GM21381 (cell line): ENCODE results near the gene C1QL1.

Source experiments
- ATAC-seq: cut with Tn5 transposase; IDR thresholded peaks from one replicate; pipeline ENCODE4 v1.9.1; 2021; ENCODE audit warnings: mild to moderate bottlenecking, moderate library complexity; ENCODE audit not compliant: unreplicated experiment

The C1QL1 gene

DNA sequence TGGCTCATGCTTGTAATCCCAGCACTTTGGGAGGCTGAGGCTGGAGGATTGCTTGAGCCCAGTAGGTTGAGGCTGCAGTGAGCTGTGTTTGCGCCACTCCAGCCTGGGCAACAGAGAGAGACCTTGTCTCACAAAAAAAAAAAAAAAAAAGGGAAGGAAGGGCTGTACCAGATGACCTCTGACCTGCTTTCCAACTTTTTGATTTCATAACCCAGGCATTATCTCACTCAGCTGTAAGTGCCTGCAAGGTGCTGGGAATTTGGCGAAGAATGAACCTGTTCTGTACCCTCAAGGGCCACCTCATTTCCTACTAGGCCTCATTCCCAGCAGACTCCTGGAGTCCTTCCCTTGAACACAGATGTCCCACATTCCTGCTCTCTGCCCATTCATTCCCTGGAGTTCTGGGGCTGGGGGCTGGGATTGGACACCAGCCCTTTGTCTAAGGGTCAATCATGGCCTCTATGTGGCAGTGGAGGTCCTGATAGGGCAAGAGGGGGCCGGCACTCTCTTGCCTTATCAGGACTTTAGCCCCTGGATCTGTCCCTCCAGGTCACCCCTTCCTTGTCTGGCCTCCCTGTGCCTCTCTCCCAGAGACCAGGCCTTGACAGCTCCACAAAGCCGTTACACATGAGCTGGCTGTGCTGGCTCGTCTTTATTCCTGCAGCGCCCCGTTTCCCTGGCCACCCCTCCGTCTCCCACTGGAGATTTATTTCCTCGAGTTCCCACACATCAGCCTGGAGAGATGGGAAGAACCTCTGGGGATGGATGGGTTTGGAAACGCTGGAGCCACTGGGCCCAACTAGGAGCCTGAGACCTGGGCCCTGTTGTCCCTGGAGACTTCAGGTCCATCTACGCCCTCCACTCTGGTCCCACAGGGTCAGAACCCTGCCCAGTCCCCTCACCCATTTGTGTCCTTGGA is 52.0 kb downstream of the C1QL1 start:
- no peak for ATAC-seq

DNA sequence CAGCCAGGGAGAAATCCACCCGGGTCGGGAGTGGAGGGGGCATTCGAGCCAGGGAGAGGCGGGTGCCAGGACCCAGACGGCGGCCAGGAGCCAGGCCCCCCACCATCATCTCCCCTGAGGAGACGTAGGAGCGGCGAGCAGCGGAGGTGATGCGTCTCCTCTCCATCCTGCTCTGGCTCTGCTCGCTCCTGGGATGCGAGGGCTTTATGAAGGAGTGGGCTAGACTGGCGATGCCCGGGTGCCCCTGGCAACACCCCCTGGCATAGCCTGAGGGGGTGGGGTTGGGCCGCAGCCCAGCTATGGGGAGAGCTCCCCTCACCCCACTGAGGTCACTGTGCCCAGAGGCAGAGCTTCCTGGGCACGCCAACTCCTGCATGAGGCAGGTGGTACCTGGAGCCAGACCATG is 52.8 kb downstream of the C1QL1 start, which contains the start of gene GFAP:
Gene GFAP, minus strand, starts transcription at position 180 of the 406 bp plus-strand sequence. Its CDS starts 14 bp downstream, at position 166.
- no peak for ATAC-seq

DNA sequence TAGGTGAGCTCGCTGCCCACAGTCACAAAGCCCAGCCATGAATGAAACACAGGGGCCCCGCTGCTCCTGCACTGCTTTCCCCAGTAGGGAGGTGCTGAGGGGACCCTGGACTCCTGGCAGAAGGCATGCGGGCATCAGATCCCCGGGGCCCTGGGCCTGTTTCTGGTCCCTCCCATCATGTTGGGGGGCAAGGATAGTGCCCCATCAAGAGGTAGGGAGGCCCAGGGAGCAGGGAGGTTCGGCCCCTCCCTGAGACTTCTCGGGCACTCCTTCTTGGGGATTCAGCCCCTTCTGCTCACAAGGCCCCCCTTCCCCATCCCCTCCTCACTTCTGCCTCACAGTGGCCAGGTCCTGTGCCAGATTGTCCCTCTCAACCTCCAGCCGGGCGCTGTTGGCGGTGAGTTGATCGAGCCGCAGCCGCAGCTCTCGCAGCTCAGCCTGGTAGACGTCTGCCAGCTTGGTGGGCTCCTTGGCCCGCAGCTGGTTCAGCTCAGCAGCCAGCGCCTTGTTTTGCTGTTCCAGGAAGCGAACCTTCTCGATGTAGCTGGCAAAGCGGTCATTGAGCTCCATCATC is 53.3 kb downstream of the C1QL1 start:
- ATAC-seq = no peak

DNA sequence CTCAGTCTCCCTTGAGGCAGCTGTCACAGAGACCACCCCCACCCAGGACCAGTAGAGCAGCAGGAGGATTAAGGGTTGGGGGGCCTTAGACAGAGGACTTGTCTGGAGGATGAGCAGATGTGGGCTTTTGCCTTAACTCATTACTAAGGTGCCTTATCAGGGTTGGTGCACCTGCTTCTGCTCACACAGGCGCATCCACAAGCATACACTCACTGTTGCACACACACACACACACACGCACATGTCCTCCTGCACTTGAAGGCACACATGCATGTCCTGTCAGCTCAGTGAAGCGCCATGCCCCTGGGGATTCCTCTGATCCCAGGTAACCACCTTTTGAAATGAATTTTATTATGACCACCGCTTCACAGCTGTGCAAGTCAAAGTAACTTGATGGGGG is 54.0 kb downstream of the C1QL1 start:
- ATAC-seq = no peak

DNA sequence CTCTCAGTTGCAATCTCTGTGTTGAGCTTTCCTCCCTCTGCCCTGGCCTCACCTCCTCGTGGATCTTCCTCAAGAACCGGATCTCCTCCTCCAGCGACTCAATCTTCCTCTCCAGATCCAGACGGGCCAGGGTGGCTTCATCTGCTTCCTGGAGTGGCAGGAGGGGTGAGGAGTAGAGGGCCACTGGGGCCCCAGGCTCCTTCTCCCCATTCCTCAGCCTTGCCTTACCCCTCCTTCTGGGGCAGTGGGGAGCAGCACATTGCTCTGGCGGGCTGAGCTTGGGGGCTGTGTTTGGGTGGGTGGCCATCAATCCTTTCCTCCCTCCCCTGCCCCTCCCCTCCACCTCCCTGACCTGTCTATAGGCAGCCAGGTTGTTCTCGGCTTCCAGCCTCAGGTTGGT is 54.4 kb downstream of the C1QL1 start:
- no peak for ATAC-seq

DNA sequence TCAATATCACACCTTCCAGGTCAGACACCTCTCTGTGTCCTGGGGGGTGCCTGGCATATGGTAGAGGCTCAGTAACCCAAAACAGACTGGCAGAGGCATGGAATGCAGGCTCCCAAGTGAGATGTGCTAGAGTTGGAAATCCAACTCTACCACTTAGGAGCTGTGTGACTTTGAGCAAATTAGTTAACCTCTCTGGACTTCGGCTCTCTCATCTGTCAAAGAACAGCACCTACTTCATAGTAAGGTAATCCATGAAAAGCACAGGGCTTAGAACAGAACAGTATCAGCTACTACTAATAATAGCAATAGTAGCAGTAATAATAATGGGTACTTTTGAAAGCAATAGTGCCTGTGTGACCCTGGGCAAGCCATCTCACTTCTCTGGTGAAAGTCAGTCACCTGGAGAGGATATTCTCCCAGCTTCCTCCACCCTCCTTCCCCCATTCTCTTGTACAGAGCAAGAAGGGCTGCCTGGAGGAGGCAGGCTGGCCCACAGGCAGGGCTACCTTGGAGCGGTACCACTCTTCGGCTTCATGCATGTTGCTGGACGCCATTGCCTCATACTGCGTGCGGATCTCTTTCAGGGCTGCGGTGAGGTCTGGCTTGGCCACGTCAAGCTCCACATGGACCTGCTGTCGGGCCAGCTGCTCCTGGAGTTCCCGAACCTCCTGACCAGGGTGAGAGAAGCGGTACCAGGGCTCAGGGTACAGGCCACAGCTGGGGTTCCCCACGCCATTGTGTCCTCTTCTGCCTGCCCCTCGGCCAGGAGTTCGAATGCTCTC is 55.1 kb downstream of the C1QL1 start:
- no peak for ATAC-seq

DNA sequence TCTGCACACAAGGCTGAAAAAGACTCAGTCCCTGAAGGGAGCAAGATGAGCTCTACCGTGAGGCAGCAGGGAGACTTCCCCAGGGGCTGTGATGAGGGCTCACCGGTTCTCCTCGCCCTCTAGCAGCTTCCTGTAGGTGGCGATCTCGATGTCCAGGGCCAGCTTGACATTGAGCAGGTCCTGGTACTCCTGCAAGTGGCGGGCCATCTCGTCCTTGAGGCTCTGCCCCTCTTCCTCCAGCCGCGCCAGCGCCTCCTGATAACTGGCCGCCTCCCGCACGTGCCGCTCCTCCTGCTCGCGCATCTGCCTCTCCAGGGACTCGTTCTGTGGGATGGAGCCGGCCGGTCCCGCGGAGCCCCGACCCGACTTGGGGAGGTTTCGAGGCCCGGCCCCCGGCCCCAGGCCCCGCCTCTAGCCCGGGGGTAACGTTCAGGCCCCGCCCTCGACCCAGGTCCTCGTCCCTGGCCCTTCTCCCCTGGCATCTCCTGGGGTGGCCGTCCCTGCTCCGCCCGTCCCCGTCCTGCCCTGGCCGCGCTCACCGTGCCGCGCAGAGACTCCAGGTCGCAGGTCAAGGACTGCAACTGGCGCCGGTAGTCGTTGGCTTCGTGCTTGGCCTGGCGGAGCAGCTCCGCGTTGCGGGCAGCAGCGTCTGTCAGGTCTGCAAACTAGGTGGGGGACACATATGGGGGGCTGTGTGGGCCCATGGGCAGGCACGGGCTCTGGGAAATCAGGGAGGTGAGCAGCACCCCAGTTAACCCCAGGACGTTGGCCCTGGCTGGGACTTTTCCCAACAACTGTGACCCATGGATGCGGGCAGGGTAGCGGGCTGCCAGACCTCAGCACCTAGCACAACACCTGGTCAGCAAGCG is 56.7 kb downstream of the C1QL1 start:
- no peak for ATAC-seq

DNA sequence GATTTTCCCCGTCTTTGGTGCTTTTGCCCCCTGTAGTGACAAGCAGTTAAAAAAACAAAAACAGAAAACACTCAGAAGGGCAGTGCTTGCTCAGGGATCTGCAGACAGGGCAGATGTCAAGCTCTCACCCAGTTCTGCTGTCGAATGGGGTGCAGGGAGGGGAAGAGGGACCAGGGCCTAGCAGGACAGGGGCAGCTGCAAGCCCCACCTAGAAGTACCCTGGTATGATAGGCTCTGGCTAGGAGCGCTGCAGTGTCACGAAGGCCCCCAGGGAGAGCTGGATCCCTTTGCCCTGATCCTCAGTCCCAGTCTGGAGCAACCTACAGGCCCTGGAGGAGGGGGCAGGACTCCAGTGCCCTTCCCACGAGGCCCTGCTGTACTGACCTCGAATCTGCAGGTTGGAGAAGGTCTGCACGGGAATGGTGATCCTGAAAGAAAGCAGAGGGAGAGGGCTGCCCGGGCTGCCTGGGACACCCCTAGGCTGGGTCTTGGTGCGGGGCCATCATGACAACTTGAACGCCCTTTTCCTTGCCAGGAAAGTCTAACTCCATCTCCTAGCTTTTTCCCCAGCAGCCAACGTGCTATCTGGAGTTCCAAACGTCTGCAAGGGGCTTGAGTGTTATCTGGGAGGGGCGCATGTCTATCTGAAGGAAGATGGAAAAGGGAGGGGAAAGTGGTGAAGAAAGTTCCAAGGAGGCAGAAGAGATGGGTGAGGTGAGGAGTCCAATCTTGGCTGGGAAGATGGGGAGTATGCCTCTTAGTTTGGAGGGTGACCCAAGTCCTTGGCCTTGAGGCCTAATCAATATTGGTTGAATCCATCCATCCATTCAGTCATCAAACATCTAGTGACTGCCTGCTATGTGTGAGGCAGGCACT is 57.6 kb downstream of the C1QL1 start:
- ATAC-seq = no peak
